ENCODE data around the gene NR1I3. TPM values are rescaled to one million over a fixed set of nuclear protein-coding genes. Genes with fewer than 3 reads are reported as not detected.

The NR1I3 gene
- total RNA-seq, 4 donors from 2014 or later = not detected

GRCh38 chr1:161229896-161230295, 8.1 kb downstream of the NR1I3 start:
- Histone ChIP-seq H3K36me3 (peaks cover 0 to 30% of the 10 kb centered on the region in 2 donors), H3K27ac (no peak overlapping the region), H3K4me3 (no peak overlapping the region), H3K27me3 (no peaks in the 10 kb centered on the region), H3K9me3 (no peaks in the 10 kb centered on the region), H3K4me1 (peaks cover 14 to 21% of the 10 kb centered on the region in 2 donors)
- ATAC-seq (no peak), DNase-seq (no peak)
- TF ChIP-seq CTCF (IDR thresholded peaks at IDR 0.05 in 4 of 5, conservative IDR thresholded peaks at IDR 0.05 in 1 of 5) (no peak), POLR2A (IDR thresholded peaks at IDR 0.05) (no peak)
- intact Hi-C loops (cut with DNase I; ENCODE audit: low total_unique reads) = loop anchor here (2.0 to 5.0 kb wide), 2 partner anchors 113 to 183 kb away; partner anchors contain the start of genes NIT1 and PFDN2
- in situ Hi-C loops (cut with MboI; ENCODE audit: low sequenced_read_pairs in 4 of 4) = loop anchor here (5.0 to 10.0 kb wide), 6 partner anchors 55 to 157 kb away; partner anchors contain the start of genes B4GALT3 (in 1 of the 4) and SDHC (in 1 of the 4)

DNA sequence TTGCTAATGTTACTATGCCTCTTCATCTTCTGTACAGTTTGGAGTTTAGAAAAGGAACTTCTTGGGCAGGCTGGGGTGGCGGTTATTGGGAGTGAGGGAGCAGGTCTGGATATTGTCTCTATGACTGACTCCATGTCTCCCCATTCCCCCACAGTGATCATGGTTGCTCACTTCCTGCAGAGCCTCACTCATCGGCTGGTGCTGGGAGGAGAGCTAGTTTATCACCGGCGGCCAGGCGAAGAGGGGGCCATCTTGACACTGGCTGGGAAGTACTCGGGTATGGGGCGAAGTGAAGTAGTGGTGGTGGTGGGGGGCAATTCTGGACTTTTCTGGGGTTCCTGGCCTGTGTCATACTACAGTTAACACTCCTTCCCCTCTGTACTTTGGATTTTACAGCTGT, 10.0 kb downstream of the NR1I3 start:
- Histone ChIP-seq H3K27me3 (no peaks in the 10 kb centered on the region), H3K4me1 (peaks cover 14 to 21% of the 10 kb centered on the region in 2 donors), H3K4me3 (no peak overlapping the region), H3K9me3 (no peaks in the 10 kb centered on the region), H3K36me3 (peaks cover 0 to 30% of the 10 kb centered on the region in 2 donors), H3K27ac (peak overlapping the region in 2 of 4 donors; percentile 89 to 92)
- in situ Hi-C loops (cut with MboI; ENCODE audit: low sequenced_read_pairs in 4 of 4) = loop anchor here (5.0 to 10.0 kb wide), 5 partner anchors 53 to 159 kb away; partner anchors contain the start of genes B4GALT3 (in 1 of the 4) and SDHC (in 1 of the 4)
- intact Hi-C loops (cut with DNase I; ENCODE audit: low total_unique reads) = loop anchor here (2.0 to 5.0 kb wide), 2 partner anchors 111 to 181 kb away; partner anchors contain the start of genes NIT1 and PFDN2
- ATAC-seq = no peak
- DNase-seq = no peak
- TF ChIP-seq CTCF (IDR thresholded peaks at IDR 0.05 in 4 of 5, conservative IDR thresholded peaks at IDR 0.05 in 1 of 5) = no peak
- no peak for TF ChIP-seq POLR2A (IDR thresholded peaks at IDR 0.05)

DNA sequence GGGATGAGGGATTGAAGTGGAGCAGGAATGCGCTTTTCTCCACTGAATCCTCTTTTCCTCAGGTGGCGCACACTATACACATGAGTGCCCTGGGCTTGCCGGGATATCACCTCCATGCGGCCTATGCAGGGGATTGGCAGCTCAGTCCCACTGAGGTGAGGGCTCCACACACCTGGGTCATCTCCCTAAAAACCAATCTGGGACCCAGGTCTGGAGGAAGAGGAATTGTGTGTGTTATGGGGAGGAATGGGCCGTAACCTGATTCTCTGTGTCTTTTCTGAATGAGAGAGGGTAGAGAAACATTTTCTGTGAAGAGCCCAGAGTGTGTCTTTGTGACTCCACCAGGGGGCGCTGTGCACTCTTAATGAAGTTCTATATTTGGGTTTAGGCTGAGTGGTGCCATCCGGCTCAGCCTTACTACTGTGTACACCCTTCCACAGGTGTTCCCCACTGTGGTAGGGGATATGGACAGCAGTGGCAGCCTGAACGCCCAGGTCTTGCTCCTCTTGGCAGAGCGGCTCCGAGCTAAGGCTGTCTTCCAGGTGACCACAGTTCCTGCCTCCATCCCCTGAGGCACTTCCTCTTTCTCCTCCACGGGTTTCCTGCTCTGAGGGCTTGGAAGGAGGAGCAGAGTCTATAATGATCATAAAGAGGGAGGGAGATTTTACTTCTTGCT, 10.7 kb downstream of the NR1I3 start:
- H3K27me3 ChIP-seq = no peaks in the 10 kb centered on the region
- H3K4me3 ChIP-seq = peak overlapping the region; percentile 62 to 93 (median 87)
- no peaks in the 10 kb centered on the region for H3K9me3 ChIP-seq
- in situ Hi-C loops (cut with MboI; ENCODE audit: low sequenced_read_pairs in 4 of 4) (loop anchor here (5.0 to 10.0 kb wide), 5 partner anchors 53 to 160 kb away; partner anchors contain the start of genes B4GALT3 (in 1 of the 4) and SDHC (in 1 of the 4)), intact Hi-C loops (cut with DNase I; ENCODE audit: low total_unique reads) (loop anchor here (1.0 to 5.0 kb wide), 6 partner anchors 25 to 155 kb away; partner anchors contain the start of genes DEDD, NDUFS2, NIT1 and PFDN2)
- H3K4me1 ChIP-seq = peaks cover 14 to 21% of the 10 kb centered on the region in 2 donors
- peak overlapping the region; percentile 76 to 92 (median 90) for H3K27ac ChIP-seq
- ATAC-seq = peak; percentile 48 to 58
- peaks cover 0 to 30% of the 10 kb centered on the region in 2 donors for H3K36me3 ChIP-seq
- TF ChIP-seq CTCF (IDR thresholded peaks at IDR 0.05 in 4 of 5, conservative IDR thresholded peaks at IDR 0.05 in 1 of 5) (peak; percentile 76 to 91 (median 88)), POLR2A (IDR thresholded peaks at IDR 0.05) (no peak)
- DNase-seq = peak; percentile 63 to 78

DNA sequence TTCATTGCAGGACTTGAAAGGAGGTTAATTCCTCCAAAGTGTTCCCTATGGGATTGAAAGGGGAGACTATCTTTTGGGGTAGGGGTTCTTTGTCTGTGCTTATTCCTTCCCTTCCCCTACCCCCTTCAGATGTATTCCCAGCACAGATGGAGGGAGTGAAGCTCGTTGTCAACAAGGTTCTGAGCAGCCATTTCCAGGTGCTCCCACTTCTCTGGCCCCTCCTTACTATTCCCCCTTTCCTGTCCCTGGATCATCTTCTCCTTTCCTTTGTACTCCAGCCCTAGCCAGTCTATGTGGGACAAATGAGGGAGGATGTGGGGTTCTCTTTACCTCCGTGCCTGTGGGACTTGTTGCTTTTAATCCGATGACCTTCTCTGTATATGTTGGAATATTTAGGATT, 11.2 kb downstream of the NR1I3 start:
- Histone ChIP-seq H3K36me3 (peaks cover 0 to 30% of the 10 kb centered on the region in 2 donors), H3K4me3 (peak overlapping the region; percentile 62 to 93 (median 87)), H3K9me3 (no peaks in the 10 kb centered on the region), H3K27me3 (no peaks in the 10 kb centered on the region), H3K4me1 (peaks cover 14 to 21% of the 10 kb centered on the region in 2 donors), H3K27ac (peak overlapping the region; percentile 76 to 92 (median 90))
- DNase-seq = no peak
- ATAC-seq = no peak
- intact Hi-C loops (cut with DNase I; ENCODE audit: low total_unique reads) = loop anchor here (1.0 to 5.0 kb wide), 6 partner anchors 24 to 156 kb away; partner anchors contain the start of genes DEDD, NDUFS2, NIT1 and PFDN2
- no peak for TF ChIP-seq CTCF (IDR thresholded peaks at IDR 0.05 in 4 of 5, conservative IDR thresholded peaks at IDR 0.05 in 1 of 5)
- TF ChIP-seq POLR2A (IDR thresholded peaks at IDR 0.05) = no peak
- in situ Hi-C loops (cut with MboI; ENCODE audit: low sequenced_read_pairs in 4 of 4) = loop anchor here (5.0 to 10.0 kb wide), 5 partner anchors 52 to 161 kb away; partner anchors contain the start of genes B4GALT3 (in 1 of the 4) and SDHC (in 1 of the 4)

All from gastrocnemius medialis (tissue), 4 donors.